NCI-H460 (cell line): ENCODE results near the gene CCDC63. TPM values are rescaled to one million over a fixed set of nuclear protein-coding genes. Genes with fewer than 3 reads are reported as not detected.

Experiments
- DNase-seq: peaks from one replicate; pipeline ENCODE4 v3.0.0-alpha.2; 2016; ENCODE audit warnings: low read depth; ENCODE audit errors: extremely low read depth
- total RNA-seq: library from RNA; depleted of rRNA; stranded (reverse); fragments of >200 nt; shearing (Covaris generic); gene quantifications from 2 replicates; pipeline ENCODE4 v1.2.3, GENCODE V29; 2014

Gene CCDC63
- total RNA-seq, 1 experiment from 2014 or later, result not detected

GRCh38 chr12:110880651-110881050 is 33.9 kb downstream of the CCDC63 start:
- DNase-seq, result no peak

DNA sequence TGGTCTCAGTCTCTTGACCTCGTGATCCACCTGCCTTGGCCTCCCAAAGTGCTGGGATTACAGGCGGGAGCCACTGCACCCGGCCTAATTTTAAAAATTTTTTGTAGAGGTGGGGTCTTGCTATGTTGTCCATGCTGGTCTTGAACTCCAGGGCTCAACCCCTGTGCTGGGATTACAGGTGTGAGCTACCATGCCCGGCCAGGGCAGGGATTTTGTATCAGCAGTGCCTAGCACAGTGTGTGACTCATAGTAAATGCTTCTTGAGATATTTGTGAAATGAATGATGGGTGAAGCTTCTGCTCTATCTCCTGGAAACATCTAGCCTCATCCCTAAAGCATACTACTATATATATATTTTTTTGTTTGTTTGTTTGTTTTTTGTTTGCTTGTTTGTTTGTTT is 36.5 kb downstream of the CCDC63 start:
- DNase-seq, result no peak

- no peak for DNase-seq
Observed at GRCh38 chr12:110885152-110885840, 38.5 kb downstream of the CCDC63 start.

GRCh38 chr12:110888256-110888991 is 41.6 kb downstream of the CCDC63 start:
- DNase-seq, result no peak

DNA sequence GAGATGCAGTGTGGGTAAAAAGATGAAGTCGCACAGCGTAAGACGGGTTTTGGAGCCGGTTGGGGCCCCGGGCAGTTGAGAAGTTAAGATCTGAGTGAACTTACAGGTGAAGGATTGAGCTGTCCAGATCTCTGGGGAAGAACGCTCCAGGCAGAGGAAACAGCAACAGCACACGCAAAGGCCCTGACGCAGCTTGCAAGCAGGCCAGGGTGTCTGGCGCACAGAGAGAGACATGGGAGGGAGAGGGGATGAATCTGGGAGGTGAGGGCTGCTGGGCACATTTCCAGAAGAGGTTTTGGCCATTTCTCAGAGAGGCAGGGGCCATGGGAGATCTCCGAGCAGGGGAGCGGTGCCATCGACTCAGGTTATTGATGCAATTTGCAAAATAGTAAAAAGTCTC is 42.6 kb downstream of the CCDC63 start:
- no peak for DNase-seq

- DNase-seq, result no peak
Observed at GRCh38 chr12:110893956-110894355, 47.2 kb downstream of the CCDC63 start.

- no peak for DNase-seq
Observed at GRCh38 chr12:110896559-110896958, 49.8 kb downstream of the CCDC63 start.

- DNase-seq, result no peak
Observed at GRCh38 chr12:110901401-110901800, 54.6 kb downstream of the CCDC63 start.

DNA sequence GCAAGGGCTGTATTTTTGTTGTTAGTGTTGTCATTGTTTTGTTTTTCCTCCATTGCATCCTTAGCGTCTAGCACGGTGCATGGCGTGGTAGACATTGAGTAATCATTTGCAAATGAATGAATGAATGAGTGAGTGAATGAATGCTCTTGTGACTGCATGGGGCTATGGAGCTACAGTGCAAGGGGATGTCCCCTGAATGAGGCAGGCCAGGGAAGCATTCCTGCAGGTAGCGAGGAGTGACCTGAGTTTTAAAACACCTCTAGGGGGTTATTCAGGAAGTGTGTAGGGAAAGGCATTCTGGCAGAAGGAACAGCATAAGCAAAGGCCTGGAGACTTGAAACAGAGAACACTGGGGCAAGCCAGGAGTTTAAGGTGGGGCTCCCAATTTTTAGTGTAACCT is 56.7 kb downstream of the CCDC63 start:
- no peak for DNase-seq

DNA sequence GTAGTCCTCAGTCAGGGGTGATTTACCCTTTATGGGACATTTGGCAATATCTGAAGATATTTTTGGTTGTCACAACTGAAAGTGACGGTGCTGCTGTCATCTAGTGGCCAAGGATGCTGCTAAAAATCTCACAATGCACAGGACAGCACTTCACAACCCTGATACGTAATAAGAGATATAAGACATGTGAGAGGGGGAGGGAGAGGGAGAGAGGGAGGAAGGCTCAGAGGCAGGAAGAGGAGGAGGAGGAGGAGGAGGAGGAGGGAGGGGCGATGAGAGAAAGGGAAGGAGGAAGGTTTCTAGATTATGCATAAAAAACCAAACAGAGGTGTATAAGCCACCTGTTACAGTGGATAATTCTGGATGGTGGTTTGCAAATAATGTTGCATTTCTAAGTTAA is 59.3 kb downstream of the CCDC63 start:
- DNase-seq, result no peak

GRCh38 chr12:110906516-110906915 is 59.7 kb downstream of the CCDC63 start:
- no peak for DNase-seq

DNA sequence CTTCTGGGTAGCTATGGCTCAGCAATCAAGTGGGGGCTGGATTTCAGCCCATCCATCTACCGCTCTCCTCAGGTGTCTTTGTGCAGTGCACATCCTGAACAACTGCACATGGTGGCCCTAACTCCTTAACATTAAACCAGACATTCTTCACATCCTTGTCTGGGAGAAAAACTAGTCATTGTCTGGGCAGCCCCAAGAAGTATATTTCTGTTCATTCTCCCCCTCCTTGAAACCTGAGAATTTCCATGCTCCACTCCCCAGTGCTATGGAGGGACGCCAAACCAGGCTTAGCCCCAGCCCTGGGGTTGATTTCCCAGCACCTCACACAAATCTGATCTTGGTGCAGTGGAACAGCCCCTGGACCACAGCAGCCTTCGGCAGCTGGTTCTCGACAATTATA is 60.2 kb downstream of the CCDC63 start:
- no peak for DNase-seq

DNA sequence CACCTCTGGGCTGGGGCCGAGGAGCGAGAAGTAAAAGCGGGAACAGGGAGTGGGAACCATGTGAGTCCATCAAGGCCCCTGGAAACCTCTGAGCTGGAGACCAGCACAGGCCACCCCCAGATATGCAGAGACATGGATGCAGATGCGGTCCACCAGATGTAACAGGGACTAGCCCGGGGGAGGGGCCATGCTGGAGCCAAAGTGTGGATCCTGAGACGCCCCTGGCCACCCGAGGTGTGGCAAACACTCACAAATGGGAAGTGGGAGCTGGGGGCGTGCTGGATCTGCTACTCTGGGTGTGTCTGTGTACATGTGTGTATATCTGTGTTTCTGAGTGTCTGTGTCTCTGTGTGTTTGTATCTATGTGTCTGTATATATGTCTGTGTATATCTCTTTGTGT is 60.8 kb downstream of the CCDC63 start:
- DNase-seq, result no peak

GRCh38 chr12:110908377-110909152 is 61.8 kb downstream of the CCDC63 start:
- no peak for DNase-seq

DNA sequence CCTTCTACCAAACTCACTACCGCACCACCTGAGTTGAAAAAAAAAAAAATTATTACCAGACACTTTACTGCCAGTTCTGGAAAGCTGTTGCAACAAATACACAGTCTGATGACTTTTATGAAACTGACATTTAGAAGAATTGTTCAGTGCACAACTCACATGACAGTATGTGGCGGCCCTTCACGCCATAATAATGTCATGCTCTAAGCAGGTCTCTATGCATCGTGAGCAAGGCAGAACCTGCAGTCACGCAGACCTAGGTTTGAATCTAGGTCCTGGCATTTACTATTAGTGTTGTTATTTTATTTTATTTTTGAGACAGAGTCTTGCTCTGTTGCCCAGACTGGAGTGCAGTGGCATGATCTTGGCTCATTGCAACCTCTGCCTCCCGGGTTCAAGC is 65.5 kb downstream of the CCDC63 start:
- no peak for DNase-seq

GRCh38 chr12:110913119-110914056 is 66.6 kb downstream of the CCDC63 start:
- DNase-seq, result no peak

DNA sequence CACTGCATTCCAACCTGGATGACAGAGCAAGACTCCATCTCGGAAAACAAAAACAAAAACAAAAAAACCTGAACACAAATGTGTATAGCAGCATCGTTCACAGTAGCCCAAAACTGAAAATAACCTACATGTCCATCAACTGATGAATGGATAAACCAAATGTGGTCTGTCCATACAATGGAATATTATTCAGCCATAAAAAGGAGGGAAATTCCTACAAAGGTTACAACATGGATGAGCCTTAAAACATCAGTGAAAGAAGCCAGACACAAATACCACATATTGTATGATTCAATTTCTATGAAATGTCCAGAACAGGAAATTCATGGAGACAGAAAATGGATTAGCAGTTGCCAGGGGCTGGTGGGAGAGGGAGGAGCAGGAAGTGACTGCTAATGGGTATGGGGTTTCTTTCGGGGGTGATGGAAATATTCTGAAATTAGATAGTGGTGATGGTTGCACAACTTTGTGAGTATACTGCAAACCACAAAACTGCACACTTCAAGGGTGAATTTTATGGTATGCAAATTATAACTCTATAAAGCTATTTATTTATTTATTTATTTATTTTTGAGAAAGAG is 69.6 kb downstream of the CCDC63 start:
- no peak for DNase-seq

DNA sequence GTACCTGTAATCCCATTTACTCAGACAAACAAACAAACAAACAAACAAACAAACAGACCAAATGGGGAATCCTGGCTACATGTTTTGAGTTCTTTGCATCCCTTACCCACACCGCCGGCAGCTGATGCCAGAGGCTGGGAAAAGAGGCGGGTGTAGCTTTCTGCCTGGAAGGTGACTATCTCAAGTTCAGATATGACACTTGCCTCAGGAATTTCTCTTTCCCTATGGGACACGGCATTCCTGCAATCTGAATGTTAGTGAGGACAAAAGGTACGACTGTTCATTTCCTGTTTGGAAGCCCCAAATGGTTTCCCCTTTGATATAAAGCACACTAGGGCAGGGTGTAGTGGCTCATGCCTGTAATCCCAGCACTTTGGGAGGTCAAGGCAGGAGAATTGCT is 70.7 kb downstream of the CCDC63 start:
- no peak for DNase-seq

DNA sequence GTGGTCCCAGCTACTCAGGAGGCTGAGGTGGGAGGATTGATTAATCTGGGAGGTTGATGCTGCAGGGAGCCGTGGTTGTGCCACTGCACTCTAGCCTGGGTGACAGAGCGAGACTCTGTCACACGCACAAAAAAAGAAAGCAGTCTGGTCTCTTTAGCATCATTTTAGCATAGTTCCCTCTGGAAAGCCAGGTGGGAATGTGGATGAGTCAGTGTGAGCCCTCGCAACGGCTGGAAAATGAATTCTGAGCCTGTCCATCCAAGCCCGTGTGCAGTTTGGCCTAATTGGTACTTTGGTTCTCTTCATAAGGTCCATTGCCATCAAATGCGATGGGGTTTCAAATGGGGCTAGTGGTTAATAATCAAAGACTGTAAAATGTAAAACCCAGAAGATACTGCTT is 71.2 kb downstream of the CCDC63 start:
- DNase-seq, result no peak

GRCh38 chr12:110919720-110920119 is 72.9 kb downstream of the CCDC63 start:
- DNase-seq, result no peak
